ENCODE results near the gene RPP40.

- no peak for TF ChIP-seq EZH2phosphoT487 (IDR thresholded peaks at IDR 0.05; ENCODE audit: insufficient read depth, low read depth)
- no peak for TF ChIP-seq EZH2 (IDR thresholded peaks at IDR 0.05; ENCODE audit: insufficient read depth, poor library complexity, severe bottlenecking)
These were observed 31.4 kb downstream of the RPP40 start for GRCh38 chr6:4972438-4972837.
